ENCODE results near the gene APOBEC3H. TPM values are rescaled to one million over a fixed set of nuclear protein-coding genes. Genes with fewer than 3 reads are reported as not detected.
A peak's percentile ranks its signal among the peaks of the same experiment; 100 is the strongest.

APOBEC3H gene
- total RNA-seq, 4 donors from 2014 or later, result not detected

- peak overlapping the region in 2 of 4 donors; percentile 4 to 42 for H3K27ac ChIP-seq
- H3K27me3 ChIP-seq, result no peaks in the 10 kb centered on the region
- H3K4me1 ChIP-seq, result peaks cover 0 to 15% (median 4%) of the 10 kb centered on the region in 3 donors
- 47 to 48% methylated on average over 7 to 10 of the region's 18 CpGs for WGBS, 2 donors (ENCODE audit: low coverage in 1 of 2)
- H3K36me3 ChIP-seq, result no peaks in the 10 kb centered on the region
- TF ChIP-seq POLR2A (IDR thresholded peaks at IDR 0.05), result no peak
- TF ChIP-seq EP300 (IDR thresholded peaks at IDR 0.05), result no peak
- ATAC-seq, result peak; percentile 72
- H3K9me3 ChIP-seq, result no peaks in the 10 kb centered on the region
- no peak overlapping the region for H3K4me3 ChIP-seq
Observed at GRCh38 chr22:39087881-39088684, 9.0 kb upstream of the APOBEC3H start.

GRCh38 chr22:39088685-39089032 is 8.4 kb upstream of the APOBEC3H start:
- no peaks in the 10 kb centered on the region for H3K36me3 ChIP-seq
- TF ChIP-seq CTCF (IDR thresholded peaks at IDR 0.05), result no peak
- no peak for TF ChIP-seq POLR2A (IDR thresholded peaks at IDR 0.05)
- no peak for TF ChIP-seq EP300 (IDR thresholded peaks at IDR 0.05)
- TF ChIP-seq POLR2AphosphoS5 (IDR thresholded peaks at IDR 0.05), result no peak
- no peak overlapping the region for H3K27ac ChIP-seq
- H3K4me1 ChIP-seq, result peaks cover 0 to 15% (median 4%) of the 10 kb centered on the region in 3 donors
- H3K9me3 ChIP-seq, result no peaks in the 10 kb centered on the region
- no peak overlapping the region for H3K4me3 ChIP-seq
- WGBS, 2 donors (ENCODE audit: low coverage in 1 of 2), result no CpG with 5 or more reads among the region's 5 CpGs
- ATAC-seq, result no peak
- H3K27me3 ChIP-seq, result no peaks in the 10 kb centered on the region

GRCh38 chr22:39089928-39090327 is 7.1 kb upstream of the APOBEC3H start:
- H3K9me3 ChIP-seq, result no peaks in the 10 kb centered on the region
- H3K27ac ChIP-seq, result no peak overlapping the region
- H3K4me1 ChIP-seq, result peaks cover 0 to 15% (median 4%) of the 10 kb centered on the region in 3 donors
- no peaks in the 10 kb centered on the region for H3K36me3 ChIP-seq
- no peak overlapping the region for H3K4me3 ChIP-seq
- H3K27me3 ChIP-seq, result no peaks in the 10 kb centered on the region
- TF ChIP-seq EP300 (IDR thresholded peaks at IDR 0.05) (no peak), POLR2AphosphoS5 (IDR thresholded peaks at IDR 0.05) (no peak), CTCF (IDR thresholded peaks at IDR 0.05) (no peak), POLR2A (IDR thresholded peaks at IDR 0.05) (no peak)
- ATAC-seq, result no peak
- 80 to 83% methylated on average over 1 of the region's 6 CpGs for WGBS, 2 donors (ENCODE audit: low coverage in 1 of 2)

- TF ChIP-seq POLR2A (IDR thresholded peaks at IDR 0.05) (no peak), EP300 (IDR thresholded peaks at IDR 0.05) (no peak), CTCF (IDR thresholded peaks at IDR 0.05) (no peak), POLR2AphosphoS5 (IDR thresholded peaks at IDR 0.05) (no peak)
- H3K4me1 ChIP-seq, result peaks cover 0 to 15% (median 4%) of the 10 kb centered on the region in 3 donors
- no peak for ATAC-seq
- H3K27ac ChIP-seq, result no peak overlapping the region
- H3K4me3 ChIP-seq, result no peak overlapping the region
- no peaks in the 10 kb centered on the region for H3K27me3 ChIP-seq
- 63 to 80% methylated on average over 2 to 4 of the region's 15 CpGs for WGBS, 2 donors (ENCODE audit: low coverage in 1 of 2)
- no peaks in the 10 kb centered on the region for H3K36me3 ChIP-seq
- no peaks in the 10 kb centered on the region for H3K9me3 ChIP-seq
Observed at GRCh38 chr22:39090426-39091064, 6.5 kb upstream of the APOBEC3H start.

GRCh38 chr22:39091126-39092081 is 5.6 kb upstream of the APOBEC3H start:
- Histone ChIP-seq H3K4me3 (no peak overlapping the region), H3K27ac (no peak overlapping the region), H3K36me3 (no peaks in the 10 kb centered on the region), H3K9me3 (no peaks in the 10 kb centered on the region), H3K27me3 (no peaks in the 10 kb centered on the region), H3K4me1 (peaks cover 0 to 15% (median 4%) of the 10 kb centered on the region in 3 donors)
- no peak for TF ChIP-seq POLR2A (IDR thresholded peaks at IDR 0.05)
- TF ChIP-seq CTCF (IDR thresholded peaks at IDR 0.05), result no peak
- no peak for TF ChIP-seq POLR2AphosphoS5 (IDR thresholded peaks at IDR 0.05)
- TF ChIP-seq EP300 (IDR thresholded peaks at IDR 0.05), result no peak
- WGBS, 2 donors (ENCODE audit: low coverage in 1 of 2), result 60 to 71% methylated on average over 2 to 9 of the region's 23 CpGs
- ATAC-seq, result no peak
